ENCODE data around the gene TASP1.

GRCh38 chr20:13549451-13549850 lies 89.3 kb downstream of the TASP1 start:
- TF ChIP-seq EZH2 (IDR thresholded peaks at IDR 0.05; ENCODE audit: low read length, unreplicated experiment) (no peak), CTCF (conservative IDR thresholded peaks at IDR 0.05; ENCODE audit: low read depth, low read length) (no peak), EZH2phosphoT487 (IDR thresholded peaks at IDR 0.05; ENCODE audit: borderline replicate concordance, low read length) (no peak)
